Large intestine (tissue), 3 donors: ENCODE measurements around the gene NR6A1. TPM values are rescaled to one million over a fixed set of nuclear protein-coding genes. Genes with fewer than 3 reads are reported as not detected.

ENCODE experiments used
- DNase-seq, 2 donors: peaks; one replicate each; pipeline versions ENCODE4 v3.0.0 to v3.0.0-alpha.2; 2013
- H3K27ac ChIP-seq: one replicate; pipeline ENCODE4 v1.5.1; 2013; ENCODE audit warnings: low read length
- H3K27me3 ChIP-seq: 2 replicates; pipeline ENCODE4 v1.6.1; 2013; ENCODE audit warnings: low read length; ENCODE audit not compliant: control insufficient read depth, insufficient read depth
- H3K36me3 ChIP-seq: 2 replicates; pipeline ENCODE4 v1.6.1; 2013; ENCODE audit warnings: low read length; ENCODE audit not compliant: control insufficient read depth, insufficient read depth
- H3K4me1 ChIP-seq: one replicate; pipeline ENCODE4 v1.6.1; 2013; ENCODE audit warnings: low read length; ENCODE audit not compliant: control insufficient read depth, insufficient read depth
- H3K4me3 ChIP-seq: one replicate; pipeline ENCODE4 v1.5.1; 2013; ENCODE audit warnings: low read length
- H3K9me3 ChIP-seq: one replicate; pipeline ENCODE4 v1.6.1; 2013; ENCODE audit warnings: mild to moderate bottlenecking, low read depth, low read length, moderate library complexity; ENCODE audit not compliant: control insufficient read depth
- WGBS: methylation state at CpG from one replicate; pipeline ENCODE4 v1.1.5; 2013; ENCODE audit warnings: low lambda C conversion rate; ENCODE audit not compliant: insufficient coverage; 5-methylcytosine and 5-hydroxymethylcytosine counted together
- polyA plus RNA-seq: library from polyadenylated mRNA; unstranded; fragments of 120-200 nt; gene quantifications from one replicate; pipeline ENCODE4 v1.2.1, GENCODE V29; 2013

NR6A1 gene
- polyA plus RNA-seq, 1 donor = 5.0 TPM

- WGBS = no CpG with 5 or more reads among the region's 32 CpGs
- no peak overlapping the region for H3K27ac ChIP-seq
Measured at GRCh38 chr9:124491049-124491975, 279.8 kb downstream of the NR6A1 start.

GRCh38 chr9:124490004-124490403, 281.1 kb downstream of the NR6A1 start:
- no peaks in the 10 kb centered on the region for H3K4me1 ChIP-seq
- no peaks in the 10 kb centered on the region for H3K9me3 ChIP-seq
- H3K27me3 ChIP-seq = peaks cover 70% of the 10 kb centered on the region
- no peaks in the 10 kb centered on the region for H3K36me3 ChIP-seq
- H3K4me3 ChIP-seq = no peak overlapping the region
- no peak for DNase-seq
- no CpG with 5 or more reads among the region's 2 CpGs for WGBS
- H3K27ac ChIP-seq = no peak overlapping the region

More at GRCh38 chr9:124491049-124491975, 279.8 kb downstream of the NR6A1 start:
- Histone ChIP-seq H3K4me1 (no peaks in the 10 kb centered on the region), H3K4me3 (no peak overlapping the region), H3K27me3 (peaks cover 70% of the 10 kb centered on the region), H3K36me3 (no peaks in the 10 kb centered on the region), H3K9me3 (no peaks in the 10 kb centered on the region)
- DNase-seq = no peak

- DNase-seq = no peak
- Histone ChIP-seq H3K4me3 (no peak overlapping the region), H3K27ac (no peak overlapping the region), H3K27me3 (peaks cover 68% of the 10 kb centered on the region), H3K36me3 (no peaks in the 10 kb centered on the region), H3K9me3 (no peaks in the 10 kb centered on the region), H3K4me1 (no peaks in the 10 kb centered on the region)
- no CpG with 5 or more reads among the region's 13 CpGs for WGBS
Measured at GRCh38 chr9:124489222-124489621, 281.9 kb downstream of the NR6A1 start.

GRCh38 chr9:124488641-124489210, 282.4 kb downstream of the NR6A1 start:
- no peaks in the 10 kb centered on the region for H3K9me3 ChIP-seq
- 100% methylated on average over 4 of the region's 8 CpGs for WGBS
- no peaks in the 10 kb centered on the region for H3K36me3 ChIP-seq
- no peak for DNase-seq
- H3K27me3 ChIP-seq = peaks cover 72% of the 10 kb centered on the region
- no peak overlapping the region for H3K4me3 ChIP-seq
- no peak overlapping the region for H3K27ac ChIP-seq
- no peaks in the 10 kb centered on the region for H3K4me1 ChIP-seq

GRCh38 chr9:124487260-124488182, 283.6 kb downstream of the NR6A1 start:
- Histone ChIP-seq H3K27ac (no peak overlapping the region), H3K4me3 (no peak overlapping the region), H3K36me3 (no peaks in the 10 kb centered on the region), H3K27me3 (peaks cover 79% of the 10 kb centered on the region), H3K4me1 (no peaks in the 10 kb centered on the region), H3K9me3 (no peaks in the 10 kb centered on the region)
- no peak for DNase-seq
- no CpG with 5 or more reads among the region's 40 CpGs for WGBS

- WGBS = no CpG with 5 or more reads among the region's 17 CpGs
- peaks cover 84% of the 10 kb centered on the region for H3K27me3 ChIP-seq
- H3K4me1 ChIP-seq = no peaks in the 10 kb centered on the region
- no peaks in the 10 kb centered on the region for H3K9me3 ChIP-seq
- DNase-seq = no peak
- no peak overlapping the region for H3K4me3 ChIP-seq
- no peak overlapping the region for H3K27ac ChIP-seq
- H3K36me3 ChIP-seq = no peaks in the 10 kb centered on the region
Measured at GRCh38 chr9:124486778-124487259, 284.3 kb downstream of the NR6A1 start.

GRCh38 chr9:124485936-124486335, 285.2 kb downstream of the NR6A1 start:
- WGBS = no CpG with 5 or more reads among the region's 15 CpGs
- no peak overlapping the region for H3K4me3 ChIP-seq
- no peak for DNase-seq
- H3K36me3 ChIP-seq = no peaks in the 10 kb centered on the region
- no peaks in the 10 kb centered on the region for H3K9me3 ChIP-seq
- peaks cover 85% of the 10 kb centered on the region for H3K27me3 ChIP-seq
- H3K4me1 ChIP-seq = no peaks in the 10 kb centered on the region
- no peak overlapping the region for H3K27ac ChIP-seq

- H3K27ac ChIP-seq = no peak overlapping the region
- DNase-seq = no peak
- H3K9me3 ChIP-seq = no peaks in the 10 kb centered on the region
- no CpG with 5 or more reads among the region's 13 CpGs for WGBS
- peaks cover 87% of the 10 kb centered on the region for H3K27me3 ChIP-seq
- H3K4me1 ChIP-seq = no peaks in the 10 kb centered on the region
- no peaks in the 10 kb centered on the region for H3K36me3 ChIP-seq
- H3K4me3 ChIP-seq = no peak overlapping the region
Measured at GRCh38 chr9:124485201-124485600, 285.9 kb downstream of the NR6A1 start.

- no peak overlapping the region for H3K4me3 ChIP-seq
- H3K27me3 ChIP-seq = peaks cover 87% of the 10 kb centered on the region
- no peak overlapping the region for H3K27ac ChIP-seq
- no peaks in the 10 kb centered on the region for H3K36me3 ChIP-seq
- WGBS = no CpG with 5 or more reads among the region's 9 CpGs
- H3K4me1 ChIP-seq = no peaks in the 10 kb centered on the region
- no peak for DNase-seq
- H3K9me3 ChIP-seq = no peaks in the 10 kb centered on the region
Measured at GRCh38 chr9:124483481-124483880, 287.6 kb downstream of the NR6A1 start.
